Measurements from ENCODE around the gene ATOH8. TPM values are rescaled to one million over a fixed set of nuclear protein-coding genes. Genes with fewer than 3 reads are reported as not detected.
A peak's percentile ranks its signal among the peaks of the same experiment; 100 is the strongest.

Gene ATOH8
- polyA plus RNA-seq, 1 experiment: 2.8 TPM

- ChIA-PET CTCF (interaction anchor here (1.1 to 1.8 kb wide), 2 partner anchors 9 to 90 kb away, joined by 3 to 9 read pairs; no protein-coding TSS in a partner anchor), POLR2A (interaction anchor here (2.7 kb wide), 1 partner anchor 34 kb away, joined by 10 read pairs; no protein-coding TSS in a partner anchor)
- no peaks in the 10 kb centered on the region for H3K9me3 ChIP-seq (ENCODE audit: control insufficient read depth, insufficient read depth, low read length)
- TF ChIP-seq, protein P1, sequence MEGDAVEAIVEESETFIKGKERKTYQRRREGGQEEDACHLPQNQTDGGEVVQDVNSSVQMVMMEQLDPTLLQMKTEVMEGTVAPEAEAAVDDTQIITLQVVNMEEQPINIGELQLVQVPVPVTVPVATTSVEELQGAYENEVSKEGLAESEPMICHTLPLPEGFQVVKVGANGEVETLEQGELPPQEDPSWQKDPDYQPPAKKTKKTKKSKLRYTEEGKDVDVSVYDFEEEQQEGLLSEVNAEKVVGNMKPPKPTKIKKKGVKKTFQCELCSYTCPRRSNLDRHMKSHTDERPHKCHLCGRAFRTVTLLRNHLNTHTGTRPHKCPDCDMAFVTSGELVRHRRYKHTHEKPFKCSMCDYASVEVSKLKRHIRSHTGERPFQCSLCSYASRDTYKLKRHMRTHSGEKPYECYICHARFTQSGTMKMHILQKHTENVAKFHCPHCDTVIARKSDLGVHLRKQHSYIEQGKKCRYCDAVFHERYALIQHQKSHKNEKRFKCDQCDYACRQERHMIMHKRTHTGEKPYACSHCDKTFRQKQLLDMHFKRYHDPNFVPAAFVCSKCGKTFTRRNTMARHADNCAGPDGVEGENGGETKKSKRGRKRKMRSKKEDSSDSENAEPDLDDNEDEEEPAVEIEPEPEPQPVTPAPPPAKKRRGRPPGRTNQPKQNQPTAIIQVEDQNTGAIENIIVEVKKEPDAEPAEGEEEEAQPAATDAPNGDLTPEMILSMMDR (IDR thresholded peaks at IDR 0.05; ENCODE audit: low read depth, low read length): no peak
- no peaks in the 10 kb centered on the region for H3K27me3 ChIP-seq (ENCODE audit: control insufficient read depth, insufficient read depth, low read length)
- DNase-seq (ENCODE audit: low read depth, low spot score): no peak
- H3K27ac ChIP-seq (ENCODE audit: low read depth, low read length): peak overlapping the region; percentile 25
- H3K4me3 ChIP-seq (ENCODE audit: low read depth, low read length): no peak overlapping the region
These were observed 15.8 kb upstream of the ATOH8 start for GRCh38 chr2:85737961-85738360.

DNA sequence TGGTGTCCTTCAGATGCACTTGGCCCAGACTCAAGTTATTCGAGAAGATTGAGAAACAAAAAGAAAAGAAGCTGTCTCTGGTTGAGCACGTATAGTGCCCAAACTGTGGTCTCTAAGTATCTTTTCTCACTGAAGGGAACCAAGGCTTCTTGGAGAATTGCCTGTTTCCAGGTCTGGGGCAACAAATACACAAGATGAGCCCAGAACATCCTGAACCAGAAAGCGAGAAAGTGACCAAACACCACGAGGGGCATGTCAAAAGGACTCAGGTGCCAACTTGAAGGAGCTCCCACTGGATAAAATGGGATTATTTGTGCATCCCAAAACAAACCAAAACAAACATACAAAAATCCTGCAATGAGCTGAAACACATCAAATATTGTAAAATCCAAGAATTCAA is 13.6 kb upstream of the ATOH8 start:
- DNase-seq (ENCODE audit: low read depth, low spot score): no peak
- Histone ChIP-seq H3K4me3 (ENCODE audit: low read depth, low read length) (no peak overlapping the region), H3K9me3 (ENCODE audit: control insufficient read depth, insufficient read depth, low read length) (no peaks in the 10 kb centered on the region), H3K27ac (ENCODE audit: low read depth, low read length) (no peak overlapping the region), H3K27me3 (ENCODE audit: control insufficient read depth, insufficient read depth, low read length) (no peaks in the 10 kb centered on the region)
- TF ChIP-seq, protein P1 (IDR thresholded peaks at IDR 0.05; ENCODE audit: low read depth, low read length): no peak
- POLR2A ChIA-PET: interaction anchor here (2.9 kb wide), 1 partner anchor 31 kb away, joined by 75 read pairs; no protein-coding TSS in a partner anchor
- CTCF ChIA-PET: interaction anchor here (0.9 to 2.9 kb wide), 4 partner anchors 11 to 103 kb away, joined by 4 to 15 read pairs (median 4); no protein-coding TSS in a partner anchor

DNA sequence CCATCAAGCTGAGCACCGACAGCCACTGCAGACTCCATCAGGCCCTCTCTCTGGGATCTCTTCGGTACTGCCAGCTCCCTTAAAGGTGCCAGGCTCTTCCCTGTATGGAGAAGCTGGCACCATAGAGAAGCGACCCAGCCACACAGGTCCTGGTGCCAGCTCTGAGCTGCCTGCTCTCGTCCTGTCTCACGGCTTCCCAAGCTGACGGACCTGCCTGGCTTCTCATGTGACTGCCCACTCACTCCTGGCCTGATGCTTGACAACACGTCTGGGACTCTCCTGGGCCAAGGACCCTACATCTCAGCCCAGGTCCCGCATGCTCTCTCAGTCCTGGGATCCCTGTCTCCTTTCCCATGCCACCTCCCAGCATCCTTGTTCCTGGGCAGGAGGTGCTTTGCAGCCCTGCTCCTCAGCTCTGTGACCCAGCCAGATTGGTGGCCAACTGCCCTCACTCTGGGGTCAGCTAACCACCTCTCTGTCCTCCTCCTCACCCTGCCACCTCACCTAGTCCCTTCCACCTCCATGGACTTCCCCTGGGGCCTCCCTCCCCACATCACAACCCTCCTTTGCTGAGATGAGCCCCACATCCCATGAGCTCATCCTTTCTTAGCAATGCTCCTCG is 12.5 kb upstream of the ATOH8 start:
- POLR2A ChIA-PET: interaction anchor here (0.5 to 2.9 kb wide), 14 partner anchors 12 to 355 kb away, joined by 3 to 75 read pairs (median 4); partner anchors contain the start of genes ATOH8 and MAT2A
- DNase-seq (ENCODE audit: low read depth, low spot score): no peak
- TF ChIP-seq, protein P1 (IDR thresholded peaks at IDR 0.05; ENCODE audit: low read depth, low read length): no peak

GRCh38 chr2:85741833-85742455 is 11.8 kb upstream of the ATOH8 start:
- H3K9me3 ChIP-seq (ENCODE audit: control insufficient read depth, insufficient read depth, low read length): no peaks in the 10 kb centered on the region
- peak; percentile 89 for DNase-seq (ENCODE audit: low read depth, low spot score)
- H3K27ac ChIP-seq (ENCODE audit: low read depth, low read length): peak overlapping the region; percentile 97
- peak overlapping the region; percentile 32 for H3K4me3 ChIP-seq (ENCODE audit: low read depth, low read length)
- CTCF ChIA-PET: interaction anchor here (0.8 to 2.9 kb wide), 13 partner anchors 8 to 147 kb away, joined by 3 to 16 read pairs (median 5); no protein-coding TSS in a partner anchor
- TF ChIP-seq, protein P1 (IDR thresholded peaks at IDR 0.05; ENCODE audit: low read depth, low read length): no peak; the same call in 1 of the 2 replicates
- no peaks in the 10 kb centered on the region for H3K27me3 ChIP-seq (ENCODE audit: control insufficient read depth, insufficient read depth, low read length)
- POLR2A ChIA-PET: interaction anchor here (0.5 to 2.9 kb wide), 16 partner anchors 10 to 203 kb away, joined by 3 to 75 read pairs (median 4); partner anchors contain the start of genes ATOH8 and MAT2A

More for the DNA sequence above, 12.5 kb upstream of the ATOH8 start:
- H3K27ac ChIP-seq (ENCODE audit: low read depth, low read length): peak overlapping the region; percentile 97
- no peak overlapping the region for H3K4me3 ChIP-seq (ENCODE audit: low read depth, low read length)
- no peaks in the 10 kb centered on the region for H3K27me3 ChIP-seq (ENCODE audit: control insufficient read depth, insufficient read depth, low read length)
- H3K9me3 ChIP-seq (ENCODE audit: control insufficient read depth, insufficient read depth, low read length): no peaks in the 10 kb centered on the region
- CTCF ChIA-PET: interaction anchor here (0.8 to 2.9 kb wide), 9 partner anchors 9 to 148 kb away, joined by 3 to 16 read pairs (median 4); no protein-coding TSS in a partner anchor
